ENCODE measurements around the gene SEPHS2.
"Not testable (repeated sequence)": the region's sequence is repeated elsewhere in the genome, so short reads cannot be mapped to it uniquely, and the experiment has no call there.

The SEPHS2 gene, protein sequence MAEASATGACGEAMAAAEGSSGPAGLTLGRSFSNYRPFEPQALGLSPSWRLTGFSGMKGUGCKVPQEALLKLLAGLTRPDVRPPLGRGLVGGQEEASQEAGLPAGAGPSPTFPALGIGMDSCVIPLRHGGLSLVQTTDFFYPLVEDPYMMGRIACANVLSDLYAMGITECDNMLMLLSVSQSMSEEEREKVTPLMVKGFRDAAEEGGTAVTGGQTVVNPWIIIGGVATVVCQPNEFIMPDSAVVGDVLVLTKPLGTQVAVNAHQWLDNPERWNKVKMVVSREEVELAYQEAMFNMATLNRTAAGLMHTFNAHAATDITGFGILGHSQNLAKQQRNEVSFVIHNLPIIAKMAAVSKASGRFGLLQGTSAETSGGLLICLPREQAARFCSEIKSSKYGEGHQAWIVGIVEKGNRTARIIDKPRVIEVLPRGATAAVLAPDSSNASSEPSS

DNA sequence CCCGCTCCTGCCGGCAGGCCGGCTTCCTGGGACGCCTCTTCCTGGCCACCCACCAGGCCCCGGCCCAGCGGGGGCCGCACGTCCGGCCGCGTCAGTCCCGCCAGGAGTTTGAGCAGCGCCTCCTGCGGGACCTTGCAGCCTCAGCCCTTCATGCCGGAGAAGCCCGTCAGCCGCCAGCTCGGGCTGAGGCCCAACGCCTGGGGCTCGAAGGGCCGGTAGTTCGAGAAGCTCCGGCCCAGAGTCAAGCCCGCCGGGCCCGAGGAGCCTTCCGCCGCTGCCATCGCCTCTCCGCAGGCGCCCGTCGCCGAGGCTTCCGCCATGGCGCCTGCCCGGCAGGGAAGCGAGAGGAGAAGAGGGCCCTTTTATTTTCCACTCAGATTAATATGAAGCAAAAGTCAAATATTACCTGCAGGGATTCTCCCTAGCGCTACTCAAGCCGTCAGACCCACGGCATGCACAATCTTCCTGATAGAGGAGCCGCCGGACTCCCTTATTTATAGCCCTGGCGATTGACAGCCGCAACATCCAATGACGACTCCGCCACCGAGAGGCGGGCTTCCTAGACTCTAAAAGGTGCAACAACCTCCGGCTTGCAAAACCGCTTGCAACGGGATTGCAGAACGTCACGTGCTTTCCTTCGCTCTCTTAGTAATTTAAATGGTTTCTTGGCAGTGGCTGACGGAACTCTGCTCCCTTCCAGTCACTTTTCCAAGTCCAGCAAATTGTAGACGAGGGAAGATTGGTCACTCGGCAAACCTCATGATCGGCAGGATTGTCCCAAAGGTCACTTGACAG, at the start of gene SEPHS2:
Gene SEPHS2, minus strand, starts transcription at position 467 of the 795 bp plus-strand sequence. Its CDS starts 147 bp downstream, at position 320.
- DNase-seq (ENCODE audit: low read depth), result peak; percentile 86

DNA sequence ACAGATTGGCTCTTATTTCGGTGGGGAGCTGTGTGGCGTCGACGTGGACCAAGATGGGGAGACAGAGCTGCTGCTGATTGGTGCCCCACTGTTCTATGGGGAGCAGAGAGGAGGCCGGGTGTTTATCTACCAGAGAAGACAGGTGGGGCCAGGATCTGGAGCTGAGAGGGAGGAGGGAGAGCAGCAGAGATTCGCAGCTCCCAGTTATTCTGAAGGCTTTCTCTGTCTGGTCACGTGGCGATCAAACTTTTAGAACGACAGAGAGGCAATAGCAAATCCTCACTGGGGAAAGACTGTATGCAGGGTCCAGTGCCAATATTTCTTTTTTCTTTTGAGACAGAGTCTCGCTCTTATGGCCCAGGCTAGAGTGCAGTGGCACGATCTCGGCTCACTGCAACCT, 49.0 kb upstream of the SEPHS2 start:
- DNase-seq (ENCODE audit: low read depth), result no peak

DNA sequence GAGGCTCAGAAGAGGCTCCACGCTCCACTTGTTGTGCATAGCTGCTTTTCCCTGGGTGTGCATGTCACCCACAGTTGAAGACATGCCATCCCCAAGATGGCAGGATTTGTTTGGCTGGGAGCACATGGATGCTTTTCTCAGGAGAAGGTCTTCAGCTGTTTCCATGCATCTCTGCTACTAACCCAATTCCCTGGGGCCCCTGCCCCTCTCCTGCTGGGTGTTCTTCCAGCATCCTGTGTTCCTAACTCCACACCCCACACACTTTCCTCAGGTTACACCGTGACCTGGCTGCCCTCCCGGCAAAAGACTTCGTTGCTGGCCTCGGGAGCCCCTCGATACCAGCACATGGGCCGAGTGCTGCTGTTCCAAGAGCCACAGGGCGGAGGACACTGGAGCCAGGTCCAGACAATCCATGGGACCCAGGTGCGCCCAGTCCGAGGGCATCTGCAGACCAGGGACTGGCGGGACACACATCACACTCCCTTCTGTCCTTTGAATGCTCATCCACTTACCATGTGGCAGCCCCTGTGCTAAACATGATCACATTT, 48.3 kb upstream of the SEPHS2 start:
- DNase-seq (ENCODE audit: low read depth), result no peak

DNA sequence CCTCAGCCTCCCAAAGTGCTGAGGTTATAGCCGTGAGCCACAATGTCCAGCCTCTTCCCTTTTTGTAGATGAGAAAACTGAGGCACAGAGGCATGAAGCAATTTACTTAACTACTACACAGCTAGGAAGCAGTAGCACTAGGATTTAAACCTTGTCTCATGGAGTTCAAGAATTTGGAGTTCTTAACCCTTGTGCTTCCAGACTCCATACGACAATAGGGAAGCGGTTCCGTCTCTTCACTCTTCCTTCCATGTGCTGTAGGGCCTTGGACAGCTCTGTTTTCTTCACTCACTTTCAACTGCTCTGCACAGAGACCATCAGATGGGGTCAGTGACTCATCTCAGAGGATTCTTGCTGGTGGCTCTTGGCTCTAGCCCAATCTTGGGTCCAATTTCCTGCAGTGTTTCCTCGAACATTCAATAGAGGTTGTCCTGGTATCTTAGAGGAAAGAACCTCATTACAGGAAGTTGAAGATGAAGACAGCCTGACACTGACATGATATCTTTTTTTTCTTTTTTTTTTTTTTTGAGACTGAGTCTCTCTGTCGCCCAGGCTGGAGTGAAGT, 46.2 kb upstream of the SEPHS2 start:
- peak; percentile 76 for DNase-seq (ENCODE audit: low read depth)

DNA sequence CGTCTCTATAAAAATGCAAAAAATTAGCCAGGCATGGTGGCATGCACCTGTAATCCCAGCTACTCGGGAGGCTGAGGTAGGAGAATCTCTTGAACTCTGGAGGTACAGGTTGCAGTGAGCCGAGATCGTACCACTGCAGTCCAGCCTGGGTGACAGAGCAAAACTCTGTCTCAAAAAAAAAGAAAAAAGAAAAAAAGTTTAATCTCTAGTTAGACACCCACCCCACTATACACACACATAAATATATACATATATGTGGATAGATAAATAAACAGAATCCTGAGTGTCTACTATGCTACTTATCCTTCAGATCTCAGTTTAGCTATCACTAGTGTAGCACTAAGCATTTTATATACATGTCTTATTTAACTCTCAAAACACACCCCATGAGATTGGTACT, 45.6 kb upstream of the SEPHS2 start:
- DNase-seq (ENCODE audit: low read depth), result no peak

DNA sequence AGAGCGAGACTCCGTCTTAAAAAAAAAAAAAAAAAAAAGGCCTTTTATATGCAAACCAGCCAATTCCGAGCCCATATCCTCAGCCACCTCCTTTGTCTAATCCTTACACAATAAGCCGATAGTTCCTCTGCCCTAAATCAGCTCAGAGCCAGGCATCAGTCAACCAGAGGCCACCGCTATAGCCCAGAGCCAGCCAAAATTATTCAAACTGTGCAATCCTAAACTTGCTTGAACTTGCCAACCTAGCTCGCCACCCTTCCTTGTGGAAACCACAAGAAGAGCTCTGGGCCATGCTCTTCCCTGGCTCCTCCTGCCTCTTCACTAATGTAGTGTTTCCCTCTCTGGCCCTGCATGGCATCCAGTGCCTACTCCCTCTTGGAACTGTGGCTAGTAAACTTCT, 44.5 kb upstream of the SEPHS2 start:
- no peak for DNase-seq (ENCODE audit: low read depth)

DNA sequence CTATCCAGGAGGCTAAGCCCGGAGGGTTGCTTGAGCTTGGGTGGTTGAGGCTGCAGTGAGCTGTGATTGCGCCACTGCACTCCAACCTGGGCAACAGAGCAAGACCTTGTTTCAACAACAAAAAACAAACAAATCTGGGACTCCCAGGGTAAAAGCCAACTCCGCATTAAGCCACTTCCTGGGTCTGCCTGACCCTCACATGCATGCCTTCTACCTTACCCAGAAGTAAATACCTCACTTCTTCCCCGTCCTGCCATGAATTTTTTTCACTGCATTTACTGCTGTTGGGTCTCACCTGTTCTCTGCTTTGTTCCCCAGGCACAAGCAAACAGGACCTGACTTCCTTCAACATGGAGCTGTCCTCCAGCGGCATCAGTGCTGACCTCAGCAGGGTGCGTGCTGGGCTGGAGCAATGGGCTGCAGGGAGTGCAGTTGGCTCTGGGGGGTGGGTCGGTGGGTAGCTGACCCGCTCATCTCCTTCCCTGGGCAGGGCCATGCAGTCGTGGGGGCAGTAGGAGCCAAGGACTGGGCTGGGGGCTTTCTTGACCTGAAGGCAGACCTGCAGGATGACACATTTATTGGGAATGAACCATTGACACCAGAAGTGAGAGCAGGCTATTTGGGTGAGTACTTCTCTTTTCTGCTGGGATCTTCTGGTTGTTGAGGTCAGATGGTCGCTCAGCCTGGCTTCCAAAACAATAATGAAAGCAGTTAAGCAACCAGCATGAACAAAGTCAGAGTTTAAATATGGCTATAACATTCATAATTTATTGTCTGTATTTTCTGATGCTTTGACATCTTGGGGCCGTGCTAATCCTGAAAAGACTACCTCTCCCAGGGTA, 43.3 kb upstream of the SEPHS2 start:
- DNase-seq (ENCODE audit: low read depth), result no peak

DNA sequence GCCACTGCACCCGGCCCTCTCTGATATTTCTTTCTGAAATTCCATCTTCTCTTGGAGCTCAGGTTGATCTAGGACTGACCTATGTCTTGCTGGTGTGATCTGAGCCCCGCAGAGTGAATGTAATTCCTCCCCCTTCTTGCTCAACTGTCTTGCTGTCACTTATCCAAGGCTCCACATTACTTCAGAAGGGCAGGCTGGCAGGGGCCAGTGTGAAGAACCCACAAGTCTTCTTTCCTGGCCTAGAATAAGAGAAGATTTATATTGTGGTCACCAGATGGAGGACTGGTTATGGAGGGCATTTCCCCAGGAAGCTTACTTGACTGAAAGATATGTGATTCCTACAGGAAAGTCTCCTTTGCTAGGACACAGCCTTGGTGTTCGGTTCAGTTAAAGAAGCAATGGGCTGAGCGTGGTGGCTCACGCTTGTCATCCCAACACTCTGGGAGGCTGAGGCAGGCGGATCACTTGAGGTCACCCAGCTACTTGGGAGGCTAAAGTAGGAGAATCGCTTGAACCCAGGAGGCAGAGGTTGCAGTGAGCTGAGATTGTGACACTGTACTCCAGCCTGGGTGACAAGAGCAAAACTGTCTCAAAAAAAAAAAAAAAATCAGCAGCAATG, 40.3 kb upstream of the SEPHS2 start:
- no peak for DNase-seq (ENCODE audit: low read depth)

DNA sequence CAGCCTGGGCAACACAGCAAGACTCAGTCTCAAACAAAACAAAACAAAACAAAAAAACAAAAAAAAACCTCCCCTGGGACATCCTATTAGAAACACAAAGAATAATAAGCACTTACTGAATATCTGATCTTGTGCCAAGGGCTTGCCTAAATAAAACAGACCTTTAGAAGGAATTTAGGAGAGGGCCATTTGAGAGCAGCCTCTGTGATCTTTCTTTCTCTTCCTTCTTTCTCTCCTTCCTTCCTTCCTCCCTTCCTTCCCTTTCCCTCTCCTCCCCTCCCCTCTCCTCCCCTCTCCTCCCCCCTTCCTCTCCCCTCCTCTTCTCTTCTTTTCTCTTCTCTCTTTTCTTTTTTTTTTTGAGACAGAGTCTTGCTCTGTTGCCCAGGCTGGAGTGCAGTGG, 39.2 kb upstream of the SEPHS2 start:
- DNase-seq (ENCODE audit: low read depth), result no peak

DNA sequence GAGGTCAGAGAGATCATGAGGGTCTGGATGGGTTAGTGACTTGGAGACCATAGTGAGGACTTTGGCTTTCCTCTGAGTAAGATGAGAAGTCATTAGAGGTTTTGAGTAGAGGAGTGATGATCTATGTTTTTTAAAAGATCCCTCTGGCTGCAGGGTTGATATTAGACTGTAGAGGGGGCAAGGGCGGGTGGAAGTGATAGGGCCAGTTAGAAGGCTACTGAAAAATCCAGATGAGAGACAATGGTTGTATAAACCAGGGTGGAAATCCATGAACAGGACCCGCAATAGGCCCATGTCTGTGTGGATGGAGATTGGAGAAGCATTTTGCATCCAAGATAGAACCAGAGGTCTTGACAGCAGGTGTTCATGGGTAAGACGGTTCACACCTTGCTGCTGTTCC, 36.7 kb upstream of the SEPHS2 start:
- DNase-seq (ENCODE audit: low read depth), result no peak

DNA sequence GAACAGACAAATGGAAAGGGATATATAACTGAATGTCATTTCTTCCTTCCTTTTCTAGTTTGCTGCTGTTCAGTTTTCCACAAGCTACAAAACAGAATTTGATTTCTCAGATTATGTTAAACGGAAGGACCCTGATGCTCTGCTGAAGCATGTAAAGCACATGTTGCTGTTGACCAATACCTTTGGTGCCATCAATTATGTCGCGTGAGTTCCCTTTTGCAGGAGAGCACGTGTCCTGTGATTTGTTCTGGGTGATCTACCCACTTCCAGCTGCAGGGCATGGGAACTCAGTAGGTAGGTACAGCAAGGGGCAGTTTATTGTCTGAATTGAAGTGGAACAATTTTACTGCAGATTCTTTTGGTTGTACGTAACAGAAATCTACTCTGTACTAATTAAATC, 35.7 kb upstream of the SEPHS2 start:
- DNase-seq (ENCODE audit: low read depth), result no peak

DNA sequence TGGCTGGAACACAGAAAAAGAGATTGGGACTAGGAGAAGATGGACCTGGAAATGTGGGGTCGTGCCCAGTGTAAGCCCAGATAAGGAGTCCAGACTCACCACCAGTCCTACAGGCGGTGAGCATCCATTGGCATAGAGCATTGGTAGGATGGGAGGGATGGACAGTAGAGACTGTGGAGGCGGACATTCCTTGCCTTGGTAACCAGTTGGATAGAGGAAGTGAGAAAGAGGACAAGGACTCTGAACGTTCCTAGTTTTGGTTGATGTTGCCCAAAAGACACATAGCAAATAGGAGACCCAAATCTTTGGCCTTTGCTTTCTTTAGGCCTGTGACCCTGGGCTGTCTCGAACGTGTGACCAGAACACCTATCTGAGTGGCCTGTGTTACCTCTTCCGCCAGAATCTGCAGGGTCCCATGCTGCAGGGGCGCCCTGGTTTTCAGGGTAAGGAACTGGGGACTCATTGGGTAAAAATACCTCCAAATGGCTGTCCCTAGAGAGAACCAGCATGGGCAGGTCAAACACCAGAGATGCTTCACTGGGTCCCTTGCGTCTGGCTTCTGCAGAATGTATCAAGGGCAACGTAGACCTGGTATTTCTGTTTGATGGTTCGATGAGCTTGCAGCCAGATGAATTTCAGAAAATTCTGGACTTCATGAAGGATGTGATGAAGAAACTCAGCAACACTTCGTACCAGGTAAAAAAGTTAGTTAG, 33.2 kb upstream of the SEPHS2 start:
- DNase-seq (ENCODE audit: low read depth), result no peak

DNA sequence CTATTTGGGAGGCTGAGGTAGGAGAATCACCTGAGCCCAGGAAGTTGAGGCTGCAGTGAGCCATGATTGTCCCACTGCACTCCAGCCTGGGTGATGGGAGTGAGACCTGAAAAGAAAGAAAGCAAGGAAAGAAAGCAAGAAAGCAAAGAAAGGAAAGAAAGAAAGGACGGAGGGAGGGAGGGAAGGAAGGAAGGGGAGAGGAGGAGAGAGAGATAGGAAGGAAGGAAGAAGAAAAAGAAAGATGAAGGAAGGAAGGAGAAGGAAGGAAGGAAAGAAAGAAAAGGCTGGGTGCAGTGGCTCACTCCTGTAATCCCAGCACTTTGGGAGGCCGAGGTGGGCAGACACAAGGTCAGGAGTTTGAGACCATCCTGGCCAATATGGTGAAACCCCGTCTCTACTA, 32.1 kb upstream of the SEPHS2 start:
- not testable (repeated sequence) for DNase-seq (ENCODE audit: low read depth)

DNA sequence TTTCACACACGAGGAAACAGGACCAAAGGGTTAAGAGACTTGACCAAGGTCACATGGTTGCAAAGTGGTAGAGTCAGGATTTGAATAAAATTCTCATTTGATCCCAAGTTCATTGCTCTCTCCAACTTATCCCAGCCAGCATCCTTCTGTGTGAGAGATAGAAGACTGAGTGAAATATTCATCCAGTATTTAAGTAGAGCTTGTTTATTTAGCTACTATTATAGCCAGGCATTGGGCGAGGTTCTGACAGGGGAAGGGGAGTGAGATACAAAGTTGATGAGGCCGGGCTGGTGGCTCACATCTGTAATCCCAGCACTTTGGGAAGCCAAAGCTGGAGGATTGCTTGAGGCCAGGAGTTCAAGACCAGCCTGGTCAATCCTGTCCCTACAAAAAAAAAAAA, 31.3 kb upstream of the SEPHS2 start:
- DNase-seq (ENCODE audit: low read depth), result no peak

DNA sequence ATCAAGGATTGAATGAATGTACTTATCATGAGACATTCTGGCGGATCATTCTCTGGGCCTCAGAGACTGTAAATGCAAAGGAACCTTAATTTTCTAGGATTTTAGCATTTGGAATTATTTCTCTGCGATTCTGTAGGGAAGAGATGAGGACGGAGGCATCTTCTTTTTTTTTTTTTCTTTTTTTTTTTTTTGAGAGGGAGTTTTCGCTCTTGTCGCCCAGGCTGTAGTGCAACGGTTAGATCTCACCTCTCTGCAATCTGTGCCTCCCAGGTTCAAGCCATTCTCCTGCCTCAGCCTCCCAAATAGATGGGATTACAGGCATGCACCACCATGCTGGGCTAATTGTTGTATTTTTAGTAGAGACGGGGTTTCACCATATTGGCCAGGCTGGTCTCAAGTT, 29.0 kb upstream of the SEPHS2 start:
- DNase-seq (ENCODE audit: low read depth), result no peak

DNA sequence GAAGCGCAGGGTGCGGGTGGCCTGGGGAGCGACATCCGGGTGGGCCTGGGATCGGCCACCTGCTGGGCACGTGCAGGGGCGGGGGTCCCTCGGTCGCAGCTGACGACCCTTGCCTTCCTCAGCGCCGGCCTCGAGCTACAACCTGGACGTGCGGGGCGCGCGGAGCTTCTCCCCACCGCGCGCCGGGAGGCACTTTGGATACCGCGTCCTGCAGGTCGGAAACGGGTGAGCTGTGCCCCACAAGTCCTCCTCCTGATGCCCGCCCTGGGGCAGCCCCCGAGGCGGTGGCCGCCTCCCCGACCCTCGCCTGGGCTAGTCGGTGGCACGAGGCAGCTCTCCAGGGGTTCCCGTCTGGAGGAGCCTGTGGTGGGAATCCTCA, 28.4 kb upstream of the SEPHS2 start:
- no peak for DNase-seq (ENCODE audit: low read depth)

DNA sequence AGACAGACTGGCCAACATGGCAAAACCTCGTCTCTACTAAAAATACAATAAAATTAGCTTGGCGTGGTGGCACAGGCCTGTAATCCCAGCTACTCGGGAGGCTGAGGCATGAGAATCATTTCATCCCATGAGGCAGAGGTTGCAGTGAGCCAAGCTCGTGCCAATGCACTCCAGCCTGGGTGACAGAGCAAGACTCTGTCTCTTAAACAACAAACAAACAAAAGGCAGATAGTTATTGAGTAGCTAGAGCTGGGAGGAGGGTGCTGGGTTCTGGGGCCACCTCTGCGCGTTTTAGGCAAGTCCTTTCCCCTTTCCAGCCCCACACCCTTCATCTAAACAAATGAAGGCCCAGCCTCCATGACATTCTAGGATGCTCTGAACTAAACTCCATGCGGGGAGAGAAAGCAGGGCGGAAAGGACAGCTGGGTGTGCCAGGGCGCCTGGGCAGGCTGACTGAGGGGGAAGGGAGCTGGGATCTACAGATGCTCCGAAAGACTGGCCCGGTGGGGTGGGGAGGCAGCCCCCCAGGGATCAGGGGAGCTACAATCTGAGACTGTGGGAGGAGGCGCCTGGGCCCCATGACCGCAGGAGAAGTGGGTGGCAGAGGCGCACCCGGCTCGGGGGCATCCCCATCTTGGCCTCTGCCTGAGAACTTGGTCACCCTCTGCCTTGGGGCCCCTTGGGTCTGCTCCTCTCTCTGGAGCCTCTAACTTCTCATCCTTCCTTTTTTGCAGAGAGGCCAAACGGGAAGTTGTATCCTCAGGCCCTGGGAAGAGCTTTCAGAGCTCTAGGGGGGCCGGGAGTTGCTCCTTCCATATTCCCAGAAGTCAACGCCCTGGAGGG, 27.8 kb upstream of the SEPHS2 start:
- DNase-seq (ENCODE audit: low read depth), result no peak

DNA sequence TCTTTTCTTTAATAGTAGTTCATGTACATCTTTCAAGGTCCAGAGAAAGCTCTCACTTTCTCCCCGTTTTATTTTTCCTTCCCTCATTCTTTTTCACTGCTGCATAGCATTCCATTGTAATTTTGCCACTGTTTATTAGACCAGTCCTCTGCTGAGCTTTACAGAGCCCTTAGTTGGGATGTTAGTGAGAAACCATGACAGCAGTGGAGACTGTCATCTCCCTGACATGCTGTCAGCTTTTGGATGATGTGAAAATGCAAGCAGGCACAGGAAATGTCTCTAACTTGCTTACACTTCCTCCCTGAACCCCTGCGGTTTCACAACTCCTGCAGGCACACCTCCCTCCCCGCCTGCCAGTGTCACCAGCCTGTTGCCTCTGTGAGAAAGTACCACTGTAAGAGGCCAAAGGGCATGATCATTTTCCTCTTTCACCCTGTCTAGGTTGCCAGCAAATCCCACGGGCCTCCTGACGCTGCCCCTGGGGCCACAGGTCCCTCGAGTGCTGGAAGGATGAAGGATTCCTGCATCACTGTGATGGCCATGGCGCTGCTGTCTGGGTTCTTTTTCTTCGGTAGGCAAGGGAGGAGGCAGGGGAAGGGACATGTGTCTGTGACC, 26.8 kb upstream of the SEPHS2 start, which contains the start of gene ITGAL:
Gene ITGAL, plus strand, starts transcription at position 415 of the 615 bp plus-strand sequence. Its CDS starts 96 bp downstream, at position 511.
- no peak for DNase-seq (ENCODE audit: low read depth)

DNA sequence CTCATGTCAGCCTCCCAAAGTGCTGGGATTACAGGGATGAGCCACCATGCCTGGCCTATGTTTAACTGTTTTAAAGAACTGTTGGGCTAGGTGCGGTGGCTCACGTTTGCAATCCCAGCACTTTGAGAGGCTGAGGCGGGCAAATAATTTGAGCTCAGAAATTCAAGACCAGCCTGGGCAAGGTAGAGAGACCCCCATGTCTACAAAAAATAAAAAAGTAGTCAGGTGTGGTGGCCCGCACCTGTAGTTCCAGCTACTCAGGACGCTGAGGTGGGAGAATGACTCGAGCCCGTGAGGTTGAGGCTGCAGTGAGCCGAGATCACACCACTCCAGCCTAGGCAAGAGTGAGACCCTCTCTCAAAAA, 24.9 kb upstream of the SEPHS2 start:
- DNase-seq (ENCODE audit: low read depth), result no peak

Data from HS-27A (cell line).